BE2C (cell line): Measurements from ENCODE around the gene LAS1L.
"Not testable (repeated sequence)": the region's sequence is repeated elsewhere in the genome, so short reads cannot be mapped to it uniquely, and the experiment has no call there.

Experiments
- DNase-seq: peaks from one replicate; pipeline ENCODE4 v3.0.0-alpha.2; 2020
- H3K27me3 ChIP-seq: fragments of 250-450 bp; sonication (Bioruptor Pico); 2 replicates; pipeline ENCODE4 v1.5.1; 2020; ENCODE audit warnings: mild to moderate bottlenecking
- H3K36me3 ChIP-seq: fragments of 250-450 bp; sonication (Bioruptor Pico); 2 replicates; pipeline ENCODE4 v1.5.1; 2020; ENCODE audit warnings: mild to moderate bottlenecking
- H3K4me1 ChIP-seq: fragments of 250-450 bp; sonication (Bioruptor Pico); 2 replicates; pipeline ENCODE4 v1.5.1; 2020
- H3K4me3 ChIP-seq: 2 replicates; pipeline ENCODE4 v1.5.1; 2011; ENCODE audit warnings: low read depth, low read length
- H3K9me3 ChIP-seq: fragments of 250-450 bp; sonication (Bioruptor Pico); 2 replicates; pipeline ENCODE4 v1.5.1; 2020
- CTCF ChIP-seq: IDR thresholded peaks from 2 replicates; pipeline ENCODE4 v1.5.1; 2012; ENCODE audit warnings: mild to moderate bottlenecking, low read depth, low read length

Gene LAS1L

DNA sequence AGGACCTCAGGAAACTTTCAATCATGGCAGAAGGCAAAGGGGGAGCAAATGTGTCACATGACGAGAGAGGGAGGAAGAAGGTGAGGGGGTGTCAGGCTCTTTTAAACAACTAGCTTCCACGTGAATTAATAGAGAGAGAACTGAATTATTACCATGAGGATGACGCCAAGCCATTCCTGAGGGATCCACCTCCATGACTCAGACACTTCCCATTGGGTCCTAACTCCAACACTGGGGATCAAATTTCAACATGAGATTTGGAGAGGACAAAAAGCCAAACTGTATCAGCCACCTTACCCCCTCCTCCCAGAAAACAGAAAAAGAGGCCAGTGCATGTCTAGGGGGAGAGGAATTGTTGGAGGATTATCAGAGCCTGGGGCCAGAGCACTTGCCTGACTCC, 40.4 kb upstream of the LAS1L start:
- no peak for DNase-seq
- no peak for TF ChIP-seq CTCF
- no peaks in the 10 kb centered on the region for H3K4me1 ChIP-seq
- no peak overlapping the region for H3K4me3 ChIP-seq
- no peaks in the 10 kb centered on the region for H3K9me3 ChIP-seq
- H3K36me3 ChIP-seq: no peaks in the 10 kb centered on the region
- no peaks in the 10 kb centered on the region for H3K27me3 ChIP-seq

DNA sequence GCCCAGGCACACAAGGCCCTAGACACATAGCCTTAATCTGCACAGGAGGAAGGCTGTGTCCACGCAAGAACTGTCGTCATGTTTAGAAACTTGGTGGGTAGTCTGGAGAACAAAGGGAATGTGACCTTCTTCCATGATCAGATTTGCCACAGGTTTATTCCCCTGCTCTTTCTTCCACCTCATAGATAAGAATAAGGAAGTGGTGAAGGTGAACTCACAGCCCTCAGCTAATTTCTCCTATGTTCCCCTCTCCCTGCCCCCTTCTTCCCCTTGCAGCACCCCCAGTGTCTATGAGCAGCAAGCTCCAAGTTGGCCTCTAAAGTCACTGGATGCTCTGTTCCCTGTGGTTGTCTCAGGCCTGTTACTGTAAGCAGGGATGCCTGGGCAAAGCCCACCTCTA, 39.8 kb upstream of the LAS1L start:
- DNase-seq: no peak
- TF ChIP-seq CTCF: no peak
- Histone ChIP-seq H3K9me3 (no peaks in the 10 kb centered on the region), H3K27me3 (no peaks in the 10 kb centered on the region), H3K36me3 (no peaks in the 10 kb centered on the region), H3K4me3 (no peak overlapping the region), H3K4me1 (no peaks in the 10 kb centered on the region)

DNA sequence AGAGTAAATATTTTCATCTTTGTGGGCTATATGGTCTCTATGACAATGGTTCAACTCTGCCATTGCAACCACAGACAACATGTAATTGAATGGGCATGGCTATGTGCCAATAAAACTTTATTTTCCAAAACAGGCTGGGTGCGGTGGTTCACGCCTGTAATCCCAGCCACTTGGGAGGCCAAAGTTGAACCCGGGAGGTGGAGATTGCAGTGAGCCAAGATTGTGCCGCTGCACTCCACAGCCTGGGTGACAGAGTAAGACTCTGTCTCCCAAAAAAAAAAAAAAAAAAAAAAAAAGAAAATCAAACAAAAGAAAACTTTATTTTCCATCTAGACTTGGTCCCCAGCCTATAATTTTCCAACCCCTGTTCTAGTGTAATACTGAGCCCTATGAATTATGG, 38.4 kb upstream of the LAS1L start:
- Histone ChIP-seq H3K36me3 (no peaks in the 10 kb centered on the region), H3K9me3 (no peaks in the 10 kb centered on the region), H3K27me3 (no peaks in the 10 kb centered on the region), H3K4me3 (no peak overlapping the region), H3K4me1 (no peaks in the 10 kb centered on the region)
- no peak for TF ChIP-seq CTCF
- DNase-seq: no peak

DNA sequence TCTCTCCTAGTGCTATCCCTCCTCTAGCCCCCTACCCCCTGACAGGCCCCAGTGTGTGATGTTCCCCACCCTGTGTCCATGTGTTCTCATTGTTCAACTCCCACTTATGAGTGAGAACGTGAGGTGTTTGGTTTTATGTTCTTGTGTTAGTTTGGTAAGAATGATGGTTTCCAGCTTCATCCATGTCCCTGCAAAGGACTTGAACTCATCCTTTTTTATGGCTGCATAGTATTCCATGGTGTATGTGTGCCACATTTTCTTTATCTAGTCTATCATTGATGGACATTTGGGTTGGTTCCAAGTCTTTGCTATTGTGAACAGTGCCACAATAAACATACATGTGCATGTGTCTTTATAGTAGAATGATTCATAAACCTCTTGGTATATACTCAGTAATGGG, 28.3 kb upstream of the LAS1L start:
- not testable (repeated sequence) for H3K4me1 ChIP-seq, H3K36me3 ChIP-seq, H3K4me3 ChIP-seq, DNase-seq, H3K9me3 ChIP-seq, H3K27me3 ChIP-seq

DNA sequence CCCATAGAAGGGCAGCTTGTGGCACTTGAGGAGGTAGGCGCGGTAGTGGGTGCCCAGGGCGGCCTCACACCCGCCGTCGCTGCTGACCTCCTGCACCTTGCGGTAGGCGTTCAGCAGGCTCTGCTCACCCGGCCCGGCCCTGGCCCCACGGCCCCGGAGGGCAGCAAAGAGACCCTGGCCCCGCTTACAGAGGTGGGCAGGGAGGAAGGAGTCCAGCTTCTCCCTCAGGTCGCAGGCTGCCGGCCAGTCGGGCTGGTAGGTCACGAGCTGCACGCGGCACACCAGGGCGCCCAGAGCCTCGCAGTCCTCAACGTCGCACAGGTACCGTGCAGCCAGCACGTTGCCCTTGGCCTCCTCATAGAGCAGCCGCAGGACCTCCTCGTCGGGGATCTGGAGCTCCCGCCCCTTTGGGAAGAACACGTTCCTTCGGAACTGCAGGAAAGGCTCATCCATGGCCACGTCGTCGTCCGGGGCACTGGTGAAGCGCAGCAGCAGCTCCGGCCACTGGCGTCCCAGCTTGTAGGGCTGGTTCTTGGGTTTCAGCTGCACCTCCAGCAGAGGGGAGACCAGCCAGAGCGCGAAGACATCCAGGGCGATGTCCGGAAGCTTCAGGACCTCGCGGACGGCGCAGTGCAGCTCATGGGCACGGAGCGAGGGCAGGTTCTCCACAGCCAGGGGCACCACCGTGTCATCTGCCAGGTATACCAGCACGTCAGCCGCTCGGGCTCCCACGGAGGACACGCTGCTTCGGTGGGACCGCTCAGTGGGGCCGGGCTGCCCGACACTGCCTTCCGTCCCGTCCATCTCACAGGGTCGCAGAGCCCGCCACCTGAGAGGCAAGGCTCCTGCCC, 17.1 kb upstream of the LAS1L start:
- H3K4me1 ChIP-seq: no peaks in the 10 kb centered on the region
- no peaks in the 10 kb centered on the region for H3K27me3 ChIP-seq
- DNase-seq: no peak
- no peak for TF ChIP-seq CTCF
- H3K36me3 ChIP-seq: no peaks in the 10 kb centered on the region
- no peak overlapping the region for H3K4me3 ChIP-seq
- no peaks in the 10 kb centered on the region for H3K9me3 ChIP-seq

GRCh38 chrX:65551086-65551485, 16.5 kb upstream of the LAS1L start:
- H3K4me3 ChIP-seq: no peak overlapping the region
- H3K9me3 ChIP-seq: no peaks in the 10 kb centered on the region
- TF ChIP-seq CTCF: no peak
- DNase-seq: no peak
- H3K4me1 ChIP-seq: no peaks in the 10 kb centered on the region
- no peaks in the 10 kb centered on the region for H3K36me3 ChIP-seq
- H3K27me3 ChIP-seq: no peaks in the 10 kb centered on the region
